ENCODE results near the gene ARL15.

ARL15 gene

DNA sequence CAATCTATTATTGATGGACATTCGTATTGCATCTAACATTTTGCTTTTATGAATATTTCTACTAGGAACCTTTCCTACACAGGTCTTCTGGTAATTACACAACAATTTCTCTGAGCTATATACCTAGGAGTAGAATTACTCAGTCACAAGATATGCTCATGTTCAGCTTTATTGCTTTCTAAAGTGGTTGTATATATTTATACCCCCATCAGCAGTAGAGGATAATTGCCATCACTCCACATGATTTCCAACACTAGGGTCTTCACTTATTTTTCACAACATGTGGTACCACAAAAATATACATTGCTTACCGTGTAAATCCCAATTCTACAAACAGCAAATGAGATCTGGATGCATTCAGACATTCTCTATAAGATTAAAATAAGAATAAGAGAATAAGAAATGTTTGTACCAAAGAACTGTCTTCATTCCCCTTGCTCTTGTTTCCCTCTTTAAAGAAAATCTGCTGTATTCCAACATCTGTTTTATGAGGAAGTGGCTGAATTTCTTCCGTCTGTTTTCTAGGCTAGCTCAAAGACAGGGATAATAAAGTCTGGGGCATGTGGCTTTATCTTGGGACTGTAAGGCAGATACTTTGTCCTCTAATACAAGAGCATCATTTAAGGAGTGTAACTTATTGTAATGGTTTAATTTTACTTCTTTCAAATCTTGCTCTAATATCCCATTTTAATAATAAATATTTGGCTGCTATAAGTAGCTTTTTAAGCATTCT is 28.2 kb downstream of the ARL15 start:
- no peak for DNase-seq

- DNase-seq = no peak
Observed at GRCh38 chr5:54279960-54280359, 30.4 kb downstream of the ARL15 start.

DNA sequence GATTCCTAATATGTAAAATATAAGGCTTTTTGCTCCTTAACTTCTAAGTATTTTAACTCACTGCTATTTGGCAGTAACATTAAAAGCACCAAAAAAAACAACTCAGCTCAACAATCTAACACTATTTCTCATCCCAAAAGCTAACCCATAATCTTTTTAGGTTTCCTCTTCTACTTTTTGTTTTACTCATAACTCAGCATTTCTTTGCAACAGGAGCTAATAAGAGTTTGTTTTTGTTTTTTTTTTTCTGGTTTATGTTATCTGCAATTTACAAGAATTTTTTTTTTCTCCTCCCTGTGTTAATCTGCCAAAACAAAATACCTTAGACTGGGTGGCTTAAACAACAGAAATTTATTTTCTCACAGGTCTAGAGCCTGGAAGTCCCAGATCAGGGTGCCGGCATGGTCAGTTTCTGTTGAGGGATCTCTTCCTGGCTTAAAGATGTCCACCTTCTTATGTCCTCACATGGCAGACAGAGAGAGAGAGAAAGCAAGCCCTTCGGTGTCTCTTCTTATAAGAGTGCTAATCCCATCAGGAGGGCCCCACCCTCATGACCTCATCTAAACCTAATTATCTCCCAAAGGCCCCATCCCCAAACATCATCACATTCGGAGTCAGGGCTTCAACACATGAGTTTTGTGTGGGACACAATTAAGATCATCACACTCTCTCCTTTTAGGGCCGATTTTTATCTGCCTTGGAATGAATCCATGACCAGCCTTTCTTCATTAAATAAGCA is 31.2 kb downstream of the ARL15 start:
- DNase-seq = no peak

DNA sequence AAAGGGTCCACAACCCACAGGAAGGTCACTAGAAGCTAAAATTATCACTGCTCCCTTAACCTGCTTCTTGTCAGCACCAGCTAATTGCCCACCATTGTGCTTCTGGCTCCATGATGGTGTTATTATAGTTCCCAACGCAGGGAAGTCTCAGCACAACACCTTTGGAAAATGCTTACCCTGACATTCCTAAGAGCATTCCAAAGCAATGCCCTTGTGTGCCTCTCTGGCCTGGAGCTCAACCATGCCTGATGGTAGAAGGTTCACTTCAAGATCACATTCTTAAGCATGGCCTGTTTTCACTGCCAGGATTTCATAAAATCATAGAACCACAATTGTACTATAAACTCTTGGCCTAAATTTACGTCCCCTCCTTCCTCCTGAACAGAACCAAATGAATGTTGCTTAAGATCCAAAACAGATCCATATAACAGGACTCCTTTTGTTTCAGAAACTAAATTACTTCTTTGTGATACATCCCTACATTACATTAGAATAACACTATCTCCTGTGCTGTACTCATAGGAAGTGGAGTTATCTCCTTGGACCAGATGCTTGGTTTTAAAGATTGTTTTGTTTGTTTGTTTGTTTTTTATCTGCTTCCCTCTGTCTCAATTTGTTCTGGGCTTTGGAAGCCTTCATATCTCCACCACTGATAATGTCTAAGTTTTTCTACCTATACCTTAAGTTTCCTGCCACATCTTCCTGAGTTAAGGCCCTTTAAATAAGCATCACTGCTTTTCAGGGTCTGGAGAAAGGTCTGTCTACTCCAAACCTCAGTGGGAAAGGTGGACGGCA is 32.1 kb downstream of the ARL15 start:
- DNase-seq = no peak

- no peak for DNase-seq
Observed at GRCh38 chr5:54276048-54276447, 34.3 kb downstream of the ARL15 start.

GRCh38 chr5:54275361-54275760 is 35.0 kb downstream of the ARL15 start:
- DNase-seq = no peak

- DNase-seq = no peak
Observed at GRCh38 chr5:54274944-54275343, 35.4 kb downstream of the ARL15 start.

DNA sequence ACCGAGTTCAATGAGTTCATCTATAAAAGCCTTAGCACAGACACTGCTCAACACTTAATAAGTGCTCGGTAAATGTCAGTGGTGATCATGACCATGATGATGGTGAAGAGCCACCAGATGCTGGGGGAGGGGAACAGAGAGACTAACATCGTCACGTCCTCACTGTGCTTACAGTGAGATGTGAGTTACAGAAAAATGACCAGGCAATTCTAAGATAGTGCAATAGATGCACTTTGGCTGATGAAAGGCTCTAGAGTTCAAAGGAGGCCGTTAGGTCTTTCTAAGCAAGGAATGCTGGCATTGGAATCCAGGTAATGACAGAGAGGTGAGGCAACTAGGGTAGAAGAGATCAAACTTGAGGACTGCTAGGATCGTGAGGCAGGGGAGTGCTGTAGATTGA is 36.7 kb downstream of the ARL15 start:
- DNase-seq = no peak

- no peak for DNase-seq
Observed at GRCh38 chr5:54272746-54273145, 37.6 kb downstream of the ARL15 start.

DNA sequence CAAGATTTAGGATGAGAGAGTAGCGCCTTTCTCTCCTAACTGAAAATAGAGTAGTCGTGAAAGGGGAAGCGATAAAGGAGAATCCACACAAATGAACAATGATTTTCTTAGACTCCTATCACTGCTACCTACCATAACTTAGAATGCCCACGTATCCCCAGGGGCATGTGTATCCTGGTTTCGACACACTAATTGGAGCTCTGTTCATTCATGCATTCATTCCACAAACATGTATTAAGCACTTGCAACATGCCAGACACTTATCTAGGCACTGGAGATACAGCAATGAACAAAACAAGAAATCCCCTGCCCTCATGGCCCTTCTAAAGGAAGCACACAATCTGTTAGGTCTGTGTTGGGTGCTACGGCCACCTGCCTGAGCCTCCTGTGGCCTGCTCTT is 40.0 kb downstream of the ARL15 start:
- no peak for DNase-seq

DNA sequence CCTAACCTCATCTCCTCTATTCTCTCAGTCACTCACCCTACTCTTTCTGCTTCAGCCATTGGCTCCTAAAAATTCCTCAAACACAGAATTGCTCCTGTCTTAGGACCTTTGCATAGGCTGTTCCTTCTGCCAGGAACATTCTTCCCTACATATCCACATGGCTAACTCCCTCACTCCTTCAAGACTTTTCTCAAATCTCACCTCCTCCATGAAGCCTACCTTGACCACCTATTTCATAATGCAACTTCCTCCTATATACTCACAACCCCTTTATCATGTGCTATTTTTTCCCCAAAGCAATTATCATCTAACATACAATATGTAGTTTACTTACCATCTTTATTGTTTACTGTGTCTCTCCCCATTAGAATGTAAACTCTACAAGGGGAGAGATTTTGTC is 45.8 kb downstream of the ARL15 start:
- DNase-seq = no peak

GRCh38 chr5:54263447-54263846 is 46.9 kb downstream of the ARL15 start:
- no peak for DNase-seq

DNA sequence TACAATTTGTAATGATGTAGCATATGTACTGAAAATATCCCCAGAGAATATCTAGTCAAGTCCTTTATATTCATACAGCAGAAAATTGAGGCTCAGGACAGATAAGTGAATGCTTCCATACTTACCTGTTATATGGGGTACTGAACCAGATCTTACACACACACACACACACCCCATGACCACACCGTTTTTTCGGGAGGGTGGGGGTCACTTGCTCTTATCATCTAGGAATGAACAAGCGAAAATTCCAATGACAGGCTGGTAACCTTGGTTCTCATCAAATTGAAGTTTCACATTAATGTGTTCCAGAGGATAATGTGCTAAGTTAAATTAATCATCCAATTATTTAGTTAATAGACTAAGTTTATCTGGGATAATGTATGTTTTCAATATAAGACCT is 48.8 kb downstream of the ARL15 start:
- no peak for DNase-seq

DNA sequence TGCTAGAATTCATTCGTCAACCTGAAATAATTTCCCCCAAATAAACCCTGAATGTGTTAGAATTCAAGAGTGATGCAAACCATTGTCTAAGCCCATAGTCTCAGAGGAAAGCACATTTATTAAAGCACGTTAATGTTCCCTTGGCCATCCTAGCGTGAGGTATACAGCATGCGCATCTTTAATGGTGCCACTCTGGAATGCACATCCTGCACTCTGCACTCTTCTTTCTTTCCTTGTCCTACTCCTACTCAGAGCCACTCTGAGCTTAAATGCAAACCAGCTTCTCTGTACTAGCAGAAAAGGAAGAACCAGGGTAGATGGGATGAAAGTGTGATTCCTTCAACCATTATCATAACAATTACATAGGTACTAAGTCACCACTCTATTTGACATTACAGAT is 50.4 kb downstream of the ARL15 start:
- DNase-seq = no peak

- DNase-seq = no peak
Observed at GRCh38 chr5:54259090-54259489, 51.3 kb downstream of the ARL15 start.

DNA sequence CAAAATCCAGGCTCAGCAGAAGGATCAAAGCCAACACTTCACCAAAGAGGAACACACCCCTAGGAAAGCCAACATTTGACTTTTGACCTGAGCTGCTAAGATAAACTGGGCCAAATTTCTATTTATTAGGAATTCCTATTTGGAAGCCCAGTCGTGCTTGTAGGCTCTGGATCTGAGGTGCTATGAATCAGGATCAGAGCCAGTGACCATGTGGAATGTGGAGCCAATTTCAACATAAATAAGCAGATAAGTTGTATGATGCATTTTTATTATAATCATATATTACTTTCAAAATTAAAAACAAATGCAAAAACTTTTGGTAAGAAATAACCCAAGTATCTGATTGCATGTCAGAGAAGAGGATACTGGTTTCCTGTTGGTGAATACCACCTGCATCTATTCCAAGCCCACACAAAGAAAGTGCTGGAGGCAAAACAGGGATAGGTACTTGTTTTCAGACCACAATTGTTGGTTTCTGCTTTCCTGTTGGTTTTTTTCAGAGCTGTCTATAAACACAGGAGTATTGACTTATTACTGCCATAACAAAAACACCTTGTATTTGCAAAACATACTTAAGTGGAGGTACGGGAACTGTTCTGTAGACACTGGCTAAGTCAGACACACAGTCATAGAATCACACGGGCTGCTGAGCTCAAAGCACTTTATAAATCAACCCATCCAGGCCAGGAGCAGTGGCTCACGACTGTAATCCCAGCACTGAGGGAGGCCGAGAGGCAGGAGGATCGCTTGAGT is 52.8 kb downstream of the ARL15 start:
- DNase-seq = no peak

GRCh38 chr5:54254482-54255198 is 55.7 kb downstream of the ARL15 start:
- DNase-seq = peak; percentile 33

GRCh38 chr5:54251981-54252380 is 58.4 kb downstream of the ARL15 start:
- no peak for DNase-seq

DNA sequence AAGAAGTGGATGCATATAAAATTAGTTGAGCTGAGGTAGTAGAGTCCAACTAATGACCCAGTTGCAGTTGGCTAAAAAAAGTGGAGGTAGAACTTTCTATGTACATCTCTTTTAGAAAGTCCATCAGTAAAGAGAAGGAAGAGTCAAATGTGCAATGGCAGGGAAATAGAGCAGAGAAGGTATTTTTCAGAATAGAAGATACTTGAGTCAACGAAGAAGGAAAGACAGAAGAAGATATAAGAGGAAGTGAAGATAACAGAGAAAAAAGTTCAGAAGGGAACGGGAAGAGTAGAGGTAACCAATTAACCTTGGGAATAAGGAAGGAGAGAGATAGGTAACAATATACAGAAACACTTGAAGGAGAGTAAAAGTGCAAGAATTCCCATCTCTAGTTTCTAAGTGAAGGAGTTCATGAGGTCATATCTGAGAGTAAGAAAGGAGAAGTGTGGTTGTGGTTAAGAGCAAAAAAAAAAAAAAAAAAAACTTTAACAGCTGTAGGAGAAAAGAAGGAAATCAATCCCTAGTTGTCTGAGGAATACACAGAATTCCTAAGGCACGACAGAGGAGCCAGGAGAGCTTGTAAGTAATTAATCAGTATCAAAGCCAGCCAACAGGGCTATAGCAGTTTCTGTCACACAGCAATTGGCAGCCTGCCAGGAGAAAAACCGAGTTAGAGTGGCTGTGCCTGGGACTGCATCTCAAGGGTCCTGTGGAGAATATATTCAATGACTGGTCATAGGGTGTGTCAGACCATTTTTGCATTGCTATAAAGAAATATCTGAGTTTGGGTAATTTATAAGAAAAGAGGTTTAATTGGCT is 61.0 kb downstream of the ARL15 start:
- DNase-seq = peak; percentile 83

- DNase-seq = no peak
Observed at GRCh38 chr5:54247226-54247625, 63.1 kb downstream of the ARL15 start.

DNA sequence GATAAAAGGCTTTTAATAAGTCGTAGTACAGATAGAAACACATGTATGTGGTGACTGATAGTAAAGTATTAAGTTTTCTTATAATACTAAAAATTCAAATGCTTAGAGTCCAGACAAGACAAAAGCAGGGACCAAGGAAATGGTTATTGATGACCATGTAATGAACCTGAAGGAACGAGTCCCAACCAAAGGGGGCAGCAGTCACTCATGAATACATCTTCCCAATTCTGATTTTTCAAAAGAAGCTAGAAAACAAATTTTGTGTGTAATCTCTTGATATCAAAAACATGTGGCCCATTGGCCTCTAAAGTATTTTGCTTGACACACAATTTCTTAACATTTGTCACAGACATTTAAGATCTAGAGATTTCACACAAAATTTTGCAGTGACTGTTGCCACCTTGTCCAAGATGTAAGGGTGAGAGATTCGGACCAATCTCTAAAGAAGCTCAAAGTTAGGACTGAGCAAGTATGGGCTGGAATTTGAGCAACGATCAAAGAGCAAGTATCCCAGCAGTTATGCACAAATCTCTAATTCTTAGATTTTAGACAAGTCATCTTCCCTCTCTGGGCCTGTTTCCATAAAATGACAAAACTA is 66.8 kb downstream of the ARL15 start:
- peak; percentile 81 for DNase-seq

Measured in hematopoietic multipotent progenitor cell treated with erythropoietin and hydrocortisone succinate and interleukin-3 and kit ligand, for 4 days (in vitro differentiated cells).